ENCODE measurements around the gene KIF24. TPM values are rescaled to one million over a fixed set of nuclear protein-coding genes. Genes with fewer than 3 reads are reported as not detected.

KIF24 gene
- total RNA-seq, result 1 to 10 TPM in 2 of 4 donors, under 1 TPM in 2; 0.42 to 1.4 (median 0.99) TPM

- intact Hi-C loops (cut with DNase I; ENCODE audit: low total_unique reads), result no loop called here
- DNase-seq (ENCODE audit: low spot score in 2 of 2), result peak; percentile 99
- WGBS, 2 donors, result 0 to 1% methylated on average over 38 to 61 of the region's 64 CpGs
- peak within 1 kb of the TSS; percentile 76 for H3K4me3 ChIP-seq (ENCODE audit: low read depth, poor library complexity, severe bottlenecking)
- TF ChIP-seq POLR2A (IDR thresholded peaks at IDR 0.05), result no peak
- no peak for TF ChIP-seq CTCF (IDR thresholded peaks at IDR 0.05)
Measured at GRCh38 chr9:34328987-34329832, at the start of gene KIF24, which contains the start of gene NUDT2. Gene KIF24 (minus strand): TSS chr9:34329268. CDS start chr9:34311346, 17,922 bp downstream. Gene NUDT2 (plus strand): TSS chr9:34329569. CDS start chr9:34339040, 9,471 bp downstream.

- intact Hi-C loops (cut with DNase I; ENCODE audit: low total_unique reads), result loop anchor here (2.0 to 10.0 kb wide), 2 partner anchors 46 to 254 kb away; partner anchors contain the start of gene DCAF12
- DNase-seq (ENCODE audit: low spot score in 2 of 2), result peak in 1 of 2 donors; percentile 79
- TF ChIP-seq CTCF (IDR thresholded peaks at IDR 0.05), result no peak
- WGBS, 2 donors, result 86 to 96% methylated on average over 3 of the region's 3 CpGs
- H3K4me3 ChIP-seq (ENCODE audit: low read depth, poor library complexity, severe bottlenecking), result no peak overlapping the region
Measured at GRCh38 chr9:34378376-34379060, 49.5 kb upstream of the KIF24 start.

- WGBS, 2 donors, result 4 to 5% methylated on average over 19 to 20 of the region's 21 CpGs
- no peak for TF ChIP-seq CTCF (IDR thresholded peaks at IDR 0.05)
- TF ChIP-seq POLR2A (IDR thresholded peaks at IDR 0.05), result no peak
- intact Hi-C loops (cut with DNase I; ENCODE audit: low total_unique reads), result loop anchor here (10.0 kb wide), 1 partner anchor 253 kb away; the partner anchor contains the start of gene DCAF12
- peak in 1 of 2 donors; percentile 87 for DNase-seq (ENCODE audit: low spot score in 2 of 2)
- peak overlapping the region; percentile 51 for H3K4me3 ChIP-seq (ENCODE audit: low read depth, poor library complexity, severe bottlenecking)
Measured at GRCh38 chr9:34377404-34377746, 48.3 kb upstream of the KIF24 start.

GRCh38 chr9:34376596-34377403 lies 47.7 kb upstream of the KIF24 start, which contains the start of gene MYORG:
Gene MYORG (minus strand): TSS chr9:34376898. CDS start chr9:34372943, 3,955 bp downstream.
- WGBS, 2 donors, result 0 to 1% methylated on average over 38 to 45 of the region's 54 CpGs
- TF ChIP-seq POLR2A (IDR thresholded peaks at IDR 0.05), result no peak
- TF ChIP-seq CTCF (IDR thresholded peaks at IDR 0.05), result no peak
- peak; percentile 91 to 98 for DNase-seq (ENCODE audit: low spot score in 2 of 2)
- H3K4me3 ChIP-seq (ENCODE audit: low read depth, poor library complexity, severe bottlenecking), result peak within 1 kb of the TSS; percentile 51
- intact Hi-C loops (cut with DNase I; ENCODE audit: low total_unique reads), result loop anchor here (10.0 kb wide), 1 partner anchor 252 kb away; the partner anchor contains the start of gene DCAF12

GRCh38 chr9:34375901-34376595 lies 47.0 kb upstream of the KIF24 start:
- H3K4me3 ChIP-seq (ENCODE audit: low read depth, poor library complexity, severe bottlenecking), result peak overlapping the region; percentile 51
- intact Hi-C loops (cut with DNase I; ENCODE audit: low total_unique reads), result loop anchor here (10.0 kb wide), 1 partner anchor 251 kb away; the partner anchor contains the start of gene DCAF12
- WGBS, 2 donors, result 13 to 24% methylated on average over 21 to 22 of the region's 22 CpGs
- TF ChIP-seq CTCF (IDR thresholded peaks at IDR 0.05) (no peak), POLR2A (IDR thresholded peaks at IDR 0.05) (no peak)
- DNase-seq (ENCODE audit: low spot score in 2 of 2), result peak in 1 of 2 donors; percentile 85
